LNCAP (cell line): Measurements from ENCODE around the gene SLC10A4.

Experiments
- CTCF ChIP-seq: fragments of 450-650 bp; IDR thresholded peaks from 2 replicates; pipeline ENCODE4 v1.5.1; 2017; ENCODE audit warnings: mild to moderate bottlenecking

The SLC10A4 gene

GRCh38 chr4:48504026-48504330, 20.8 kb downstream of the SLC10A4 start:
- TF ChIP-seq CTCF: no peak

DNA sequence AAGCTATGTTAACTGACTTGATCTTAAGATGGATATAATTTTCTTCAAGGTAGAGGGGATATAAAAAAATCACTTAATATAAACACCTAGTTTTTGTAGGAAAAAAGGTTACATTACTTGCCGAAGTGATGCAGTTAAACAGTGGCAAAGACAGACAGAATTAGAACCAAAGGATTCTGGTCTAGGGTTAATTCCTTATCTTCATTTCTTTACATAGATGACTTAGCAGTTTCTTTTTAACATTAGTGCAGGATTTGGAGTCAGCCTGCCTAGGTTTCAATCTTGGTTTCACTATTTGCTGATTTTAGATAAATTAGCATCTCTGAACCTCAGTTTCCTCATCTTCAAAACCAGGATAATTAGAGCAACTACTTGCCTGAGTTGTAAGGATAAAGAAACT, 21.2 kb downstream of the SLC10A4 start:
- no peak for TF ChIP-seq CTCF

- no peak for TF ChIP-seq CTCF
Observed at GRCh38 chr4:48506716-48507115, 23.6 kb downstream of the SLC10A4 start.

DNA sequence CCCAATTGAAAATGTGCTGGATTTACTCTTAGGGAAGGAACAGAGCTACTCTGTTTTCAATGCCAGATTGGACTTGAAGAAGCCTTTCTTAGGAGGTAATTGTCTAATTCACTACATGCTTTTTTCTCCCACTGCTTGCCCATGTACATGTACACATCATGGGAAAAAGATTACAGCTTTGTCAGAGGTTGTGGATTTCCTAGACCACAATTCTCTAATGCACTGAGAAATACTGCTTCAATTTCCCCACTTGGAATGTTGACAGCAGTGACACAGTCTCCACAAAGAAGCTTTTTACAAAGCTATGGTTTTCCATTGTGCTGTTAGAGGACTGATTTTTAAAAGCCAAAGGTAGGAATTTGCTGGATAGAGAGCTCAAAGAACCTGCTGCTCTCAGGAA, 26.4 kb downstream of the SLC10A4 start:
- no peak for TF ChIP-seq CTCF

GRCh38 chr4:48518143-48518542, 35.0 kb downstream of the SLC10A4 start:
- TF ChIP-seq CTCF: no peak

DNA sequence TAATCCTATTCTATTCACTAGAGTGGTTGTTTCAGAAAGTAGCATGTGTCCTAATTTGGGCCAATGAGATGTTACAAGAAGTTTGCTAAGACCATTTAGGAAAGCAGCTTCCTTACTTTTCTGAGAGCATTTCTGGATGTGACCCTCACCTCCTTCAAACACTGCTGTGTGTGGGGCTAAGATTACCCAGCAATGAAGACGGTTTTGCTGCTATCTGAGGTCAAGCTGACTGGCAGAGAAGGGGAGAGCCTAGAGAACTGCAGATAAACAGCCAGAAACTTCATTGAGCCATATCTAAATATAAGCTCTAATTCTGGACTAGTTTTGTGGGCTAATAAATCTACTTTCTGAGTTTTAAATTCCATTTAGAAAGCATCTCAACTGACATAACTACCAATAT, 43.3 kb downstream of the SLC10A4 start:
- no peak for TF ChIP-seq CTCF

- no peak for TF ChIP-seq CTCF
Observed at GRCh38 chr4:48538358-48538757, 55.2 kb downstream of the SLC10A4 start.
